HS-27A (cell line): ENCODE data around the gene RGS14.
"Not testable (repeated sequence)": the region's sequence is repeated elsewhere in the genome, so short reads cannot be mapped to it uniquely, and the experiment has no call there.

Experiments used
- DNase-seq: peaks from one replicate; pipeline ENCODE4 v3.0.0-alpha.2; 2012; ENCODE audit warnings: low read depth, missing footprints

Gene RGS14

DNA sequence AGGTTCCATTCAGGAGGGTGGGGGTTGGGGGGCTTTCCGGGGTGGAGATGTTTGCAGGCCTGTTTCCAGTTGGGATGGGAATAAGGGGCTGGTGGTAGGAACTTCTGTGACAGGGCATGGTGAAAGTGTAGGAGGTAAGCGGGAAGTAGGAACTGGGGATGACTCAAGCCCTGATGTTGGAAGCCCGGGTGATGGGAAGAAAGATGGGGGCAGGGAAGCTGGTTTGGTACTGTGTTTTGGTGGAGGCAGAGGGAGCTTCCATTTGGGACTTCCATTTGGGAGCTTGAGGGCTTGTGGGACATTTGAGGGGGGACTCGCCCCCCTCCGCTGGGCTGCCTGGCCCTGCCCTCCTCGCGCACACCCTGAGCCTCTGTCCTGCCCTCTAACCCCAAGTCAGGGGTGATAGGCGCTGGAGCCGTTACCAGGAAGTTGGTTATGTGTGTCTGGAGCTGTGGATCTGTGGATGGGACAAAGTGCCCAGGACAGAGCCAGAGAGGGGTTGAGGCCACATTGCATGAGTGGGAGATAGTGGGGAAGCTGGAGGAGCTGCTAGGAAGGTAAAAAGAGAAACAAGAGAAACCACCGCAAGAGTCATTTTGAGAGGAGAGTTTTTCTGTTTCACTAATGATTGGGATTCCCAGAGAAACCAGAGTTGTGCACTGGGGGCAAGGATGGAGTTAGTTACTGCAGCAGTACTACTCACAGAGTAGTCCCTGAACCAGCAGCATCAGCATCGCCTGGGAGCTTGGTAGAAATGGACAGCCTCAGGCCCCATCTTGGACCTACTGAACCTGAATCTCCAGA, 6.6 kb downstream of the RGS14 start:
- DNase-seq = no peak

DNA sequence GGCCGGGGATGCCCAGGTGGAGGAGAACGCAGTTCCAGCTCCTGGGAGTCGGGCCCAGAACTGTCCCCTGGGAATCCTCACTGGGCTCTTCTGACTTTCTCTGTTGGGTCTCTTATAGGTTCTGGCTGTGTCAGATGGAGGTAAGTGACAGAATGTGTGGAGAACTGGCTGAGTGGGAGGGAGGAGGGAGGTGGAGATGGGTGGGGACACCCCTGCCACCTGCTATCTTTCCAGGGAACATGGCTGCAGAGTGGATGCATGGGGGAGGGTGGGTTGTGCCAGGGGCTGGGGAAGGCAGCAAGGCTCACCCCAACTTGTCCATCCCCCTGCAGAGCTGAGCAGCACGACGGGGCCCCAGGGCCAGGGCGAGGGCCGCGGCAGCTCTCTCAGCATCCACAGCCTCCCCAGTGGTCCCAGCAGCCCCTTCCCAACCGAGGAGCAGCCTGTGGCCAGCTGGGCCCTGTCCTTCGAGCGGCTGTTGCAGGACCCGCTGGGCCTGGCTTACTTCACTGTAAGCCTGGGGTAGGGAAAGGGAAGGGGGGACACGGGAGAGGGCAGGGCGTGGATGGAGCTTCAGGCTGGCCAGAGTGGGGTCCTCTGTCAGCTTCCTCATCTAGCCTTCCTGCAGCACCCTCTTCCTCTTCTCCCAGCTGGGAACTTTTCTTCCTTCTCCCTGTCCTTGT, 8.3 kb downstream of the RGS14 start:
- no peak for DNase-seq

DNA sequence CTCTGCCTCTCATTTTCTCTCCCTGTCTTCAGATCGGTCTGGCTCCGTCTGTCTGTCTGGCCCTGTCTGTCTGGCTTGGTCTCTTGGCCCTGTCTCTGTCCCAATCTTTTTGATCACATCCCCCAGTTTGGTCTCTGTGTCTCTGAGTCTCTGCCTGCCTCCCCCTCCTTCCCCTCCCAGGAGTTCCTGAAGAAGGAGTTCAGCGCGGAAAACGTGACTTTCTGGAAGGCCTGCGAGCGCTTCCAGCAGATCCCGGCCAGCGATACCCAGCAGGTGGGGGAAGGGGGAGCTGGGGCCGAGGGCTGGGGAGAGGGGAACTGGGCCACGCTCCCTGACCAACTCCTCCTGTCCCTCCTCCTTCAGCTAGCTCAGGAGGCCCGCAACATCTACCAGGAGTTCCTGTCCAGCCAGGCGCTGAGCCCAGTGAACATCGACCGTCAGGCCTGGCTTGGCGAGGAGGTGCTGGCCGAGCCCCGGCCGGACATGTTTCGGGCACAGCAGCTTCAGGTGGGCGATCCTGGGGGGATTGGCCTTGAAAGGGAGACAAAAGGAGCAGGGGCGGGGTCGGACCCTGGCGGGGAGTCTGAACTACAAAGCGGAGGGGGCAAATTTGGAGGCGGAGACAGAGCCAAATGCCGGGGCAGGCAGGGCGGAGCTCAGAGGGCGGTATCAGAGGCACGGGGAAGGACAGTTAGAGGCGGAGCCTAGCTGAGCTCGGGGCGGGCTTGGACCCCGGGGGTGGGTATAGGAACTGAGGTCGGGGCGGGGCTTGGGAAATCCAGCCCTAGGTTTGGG, 9.0 kb downstream of the RGS14 start:
- DNase-seq = no peak

DNA sequence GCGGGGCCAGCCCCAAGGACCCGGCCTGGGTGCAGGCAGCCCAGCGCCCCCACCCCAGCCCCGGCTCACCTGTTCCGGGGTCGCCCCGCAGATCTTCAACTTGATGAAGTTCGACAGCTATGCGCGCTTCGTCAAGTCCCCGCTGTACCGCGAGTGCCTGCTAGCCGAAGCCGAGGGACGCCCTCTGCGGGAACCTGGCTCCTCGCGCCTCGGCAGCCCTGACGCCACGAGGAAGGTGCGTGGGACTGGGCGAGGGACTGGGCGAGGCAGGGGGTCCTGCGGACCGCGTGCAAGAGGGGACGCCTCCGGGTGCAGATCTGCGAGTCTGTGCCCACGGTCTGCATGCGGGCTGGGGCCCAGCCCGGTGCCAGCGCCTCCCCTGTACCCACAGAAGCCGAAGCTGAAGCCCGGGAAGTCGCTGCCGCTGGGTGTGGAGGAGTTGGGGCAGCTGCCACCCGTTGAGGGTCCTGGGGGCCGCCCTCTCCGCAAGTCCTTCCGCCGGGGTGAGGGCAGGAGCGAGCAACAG, 9.7 kb downstream of the RGS14 start:
- no peak for DNase-seq

DNA sequence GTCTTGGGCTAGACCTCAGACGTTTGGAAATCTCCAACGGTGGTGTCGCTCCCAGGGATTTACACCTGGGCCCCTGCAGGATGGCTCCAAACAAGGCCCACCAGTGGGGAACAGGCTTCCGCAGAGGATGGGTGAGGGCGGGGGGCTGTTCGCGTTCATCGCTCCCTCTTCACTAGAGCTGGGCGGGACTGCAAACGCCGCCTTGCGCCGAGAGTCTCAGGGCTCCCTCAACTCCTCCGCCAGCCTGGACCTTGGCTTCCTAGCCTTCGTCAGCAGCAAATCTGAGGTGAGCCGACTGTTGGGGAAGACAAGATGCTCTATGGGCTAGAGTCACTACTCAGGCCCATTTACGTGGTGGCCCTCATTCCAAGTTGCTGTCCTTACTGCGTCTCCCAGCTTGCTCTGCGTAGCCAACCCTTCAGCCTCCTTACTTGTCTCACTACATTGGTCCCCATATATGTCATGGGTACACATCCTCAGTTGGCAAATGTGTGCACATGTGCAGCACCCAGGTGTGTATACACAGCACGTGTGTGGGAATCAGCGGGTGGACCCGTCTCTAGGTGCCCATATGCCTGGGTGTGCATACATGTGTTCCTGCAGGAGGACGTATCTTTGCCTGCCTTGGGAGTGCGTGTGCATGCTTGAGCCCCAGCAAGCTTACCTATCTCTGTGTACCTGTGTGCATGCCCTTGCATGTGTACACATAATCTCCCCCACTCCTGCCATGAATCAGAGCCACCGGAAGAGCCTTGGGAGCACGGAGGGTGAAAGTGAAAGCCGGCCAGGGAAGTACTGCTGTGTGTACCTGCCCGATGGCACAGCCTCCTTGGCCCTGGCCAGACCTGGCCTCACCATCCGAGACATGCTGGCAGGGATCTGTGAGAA, 10.5 kb downstream of the RGS14 start:
- DNase-seq = no peak

DNA sequence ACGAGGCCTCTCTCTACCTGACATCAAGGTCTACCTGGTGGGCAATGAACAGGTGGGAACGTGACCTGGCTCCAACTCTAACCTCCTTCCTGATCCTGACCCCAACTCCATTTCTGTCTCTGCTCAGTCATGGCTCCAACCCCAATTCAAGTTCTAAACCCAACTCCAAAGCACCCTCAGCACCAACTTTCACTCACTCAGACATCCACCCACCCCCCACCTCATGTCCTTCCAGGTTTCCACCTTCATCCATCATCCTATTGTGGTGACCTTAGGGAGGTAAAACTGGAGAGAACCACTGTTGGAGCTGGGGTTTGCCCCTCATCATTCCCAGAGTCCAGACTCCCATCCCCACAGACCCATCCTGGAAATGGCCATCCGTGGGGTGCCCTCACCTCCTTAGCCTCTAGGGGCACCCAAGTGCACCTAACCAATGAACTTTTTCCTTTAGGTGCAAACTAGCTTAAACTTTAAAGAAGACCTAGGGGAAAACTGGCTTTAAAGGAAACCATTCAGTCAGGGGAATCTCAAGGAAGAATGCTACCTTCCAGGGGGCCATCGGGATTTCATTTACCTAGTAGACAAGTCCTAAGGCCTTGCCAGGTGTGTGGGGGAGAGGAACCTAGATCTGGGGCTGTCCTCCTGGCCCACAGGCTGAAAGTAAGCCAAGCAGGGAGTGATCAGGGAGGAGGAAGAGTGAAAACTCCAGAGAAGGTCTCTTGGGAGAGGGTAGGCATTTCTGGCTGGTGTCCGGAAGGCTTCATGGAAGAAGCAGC, 11.3 kb downstream of the RGS14 start:
- DNase-seq = no peak

DNA sequence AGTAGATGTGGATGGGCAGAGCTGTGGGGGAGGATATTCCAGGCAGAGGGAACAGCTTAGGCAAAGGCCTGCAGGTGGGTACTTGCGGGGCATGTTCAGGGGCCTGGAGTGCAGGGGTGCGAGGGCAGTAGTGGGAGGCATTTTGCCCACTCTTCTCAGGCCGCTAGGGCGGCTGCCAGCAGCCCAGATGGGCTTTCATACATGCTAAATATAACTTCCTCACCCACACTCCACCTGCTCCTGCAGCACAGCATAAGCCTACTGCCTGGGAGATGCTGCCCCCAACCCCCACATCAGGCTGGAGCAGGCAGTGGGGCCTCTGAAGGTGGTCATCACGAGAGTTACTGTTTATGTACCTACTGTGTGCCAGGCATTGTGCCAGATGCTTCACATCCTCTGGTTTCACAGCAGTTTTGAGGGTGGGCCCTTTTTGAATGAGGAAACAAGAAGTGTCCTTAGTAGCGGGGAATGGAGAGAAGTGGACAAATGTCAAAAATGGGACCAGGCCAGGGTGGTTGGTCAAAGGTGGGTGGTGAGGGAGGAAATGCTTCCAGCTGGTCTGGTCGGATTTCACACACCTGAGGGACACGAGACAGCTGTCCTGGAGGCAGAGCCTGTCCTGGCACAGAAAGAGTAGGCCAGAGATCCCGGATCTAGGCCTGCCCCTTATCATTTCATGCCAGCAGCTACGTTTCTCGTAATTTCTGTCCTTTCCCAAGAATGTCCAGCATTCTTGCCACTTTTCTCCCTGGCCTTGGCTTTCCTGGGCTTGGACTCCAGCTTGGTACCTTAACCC, 12.1 kb downstream of the RGS14 start:
- no peak for DNase-seq

DNA sequence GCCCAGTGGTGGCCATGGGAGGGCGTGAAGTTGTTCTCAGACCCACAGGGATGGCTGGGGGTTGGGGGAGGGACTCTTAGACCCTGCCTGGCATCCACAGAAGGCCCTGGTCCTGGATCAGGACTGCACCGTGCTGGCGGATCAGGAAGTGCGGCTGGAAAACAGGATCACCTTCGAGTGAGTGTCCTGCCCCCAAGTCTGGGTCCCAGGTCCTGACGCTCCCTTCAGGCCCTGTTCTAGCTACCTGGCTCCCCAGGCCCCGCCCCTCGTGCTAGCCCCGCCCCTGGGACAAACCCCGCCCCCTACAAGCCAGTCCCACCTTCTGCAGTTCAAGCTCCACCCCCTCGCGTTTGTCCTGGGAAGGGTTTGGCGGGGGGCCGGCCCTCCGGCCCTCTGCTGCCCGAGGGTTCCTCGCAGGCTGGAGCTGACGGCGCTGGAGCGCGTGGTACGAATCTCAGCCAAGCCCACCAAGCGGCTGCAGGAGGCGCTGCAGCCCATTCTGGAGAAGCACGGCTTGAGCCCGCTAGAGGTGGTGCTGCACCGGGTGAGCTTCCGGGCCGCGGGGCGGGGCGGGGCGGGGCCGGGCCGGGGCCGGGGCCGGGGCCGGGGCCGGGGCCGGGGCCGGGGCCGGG, 12.9 kb downstream of the RGS14 start:
- no peak for DNase-seq

DNA sequence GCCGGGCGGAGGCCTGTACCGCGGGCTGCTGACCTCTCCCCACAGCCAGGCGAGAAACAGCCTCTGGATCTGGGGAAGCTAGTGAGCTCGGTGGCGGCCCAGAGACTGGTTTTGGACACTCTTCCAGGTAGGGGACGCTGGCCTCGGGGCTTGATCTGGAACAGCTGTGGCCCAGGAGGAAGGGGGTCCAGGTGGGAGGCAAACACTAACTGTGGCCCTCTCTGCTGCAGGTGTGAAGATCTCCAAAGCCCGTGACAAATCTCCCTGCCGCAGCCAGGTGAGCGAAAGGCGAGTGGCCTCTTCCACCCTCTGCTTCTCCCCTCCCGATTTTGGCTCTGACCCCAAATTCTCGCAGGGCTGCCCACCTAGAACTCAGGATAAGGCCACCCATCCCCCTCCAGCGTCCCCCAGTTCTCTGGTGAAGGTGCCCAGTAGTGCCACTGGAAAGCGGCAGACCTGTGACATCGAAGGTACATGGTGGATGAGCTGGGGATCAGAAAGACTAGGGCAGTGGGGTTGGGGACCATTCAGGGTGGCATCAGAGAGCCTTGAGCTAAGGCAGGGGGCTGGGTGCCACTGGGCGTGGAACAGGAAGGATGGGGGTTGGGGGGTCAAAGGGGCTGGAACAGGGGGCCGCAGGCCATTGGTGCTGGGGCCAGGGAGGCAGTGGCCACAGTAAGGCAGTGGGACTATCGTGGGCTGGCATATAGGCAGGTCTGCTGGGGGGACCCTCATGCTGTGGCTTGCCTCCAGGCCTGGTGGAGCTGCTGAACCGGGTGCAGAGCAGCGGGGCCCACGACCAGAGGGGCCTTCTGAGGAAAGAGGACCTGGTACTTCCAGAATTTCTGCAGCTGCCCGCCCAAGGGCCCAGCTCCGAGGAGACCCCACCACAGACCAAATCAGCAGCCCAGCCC, 13.7 kb downstream of the RGS14 start:
- DNase-seq = no peak

DNA sequence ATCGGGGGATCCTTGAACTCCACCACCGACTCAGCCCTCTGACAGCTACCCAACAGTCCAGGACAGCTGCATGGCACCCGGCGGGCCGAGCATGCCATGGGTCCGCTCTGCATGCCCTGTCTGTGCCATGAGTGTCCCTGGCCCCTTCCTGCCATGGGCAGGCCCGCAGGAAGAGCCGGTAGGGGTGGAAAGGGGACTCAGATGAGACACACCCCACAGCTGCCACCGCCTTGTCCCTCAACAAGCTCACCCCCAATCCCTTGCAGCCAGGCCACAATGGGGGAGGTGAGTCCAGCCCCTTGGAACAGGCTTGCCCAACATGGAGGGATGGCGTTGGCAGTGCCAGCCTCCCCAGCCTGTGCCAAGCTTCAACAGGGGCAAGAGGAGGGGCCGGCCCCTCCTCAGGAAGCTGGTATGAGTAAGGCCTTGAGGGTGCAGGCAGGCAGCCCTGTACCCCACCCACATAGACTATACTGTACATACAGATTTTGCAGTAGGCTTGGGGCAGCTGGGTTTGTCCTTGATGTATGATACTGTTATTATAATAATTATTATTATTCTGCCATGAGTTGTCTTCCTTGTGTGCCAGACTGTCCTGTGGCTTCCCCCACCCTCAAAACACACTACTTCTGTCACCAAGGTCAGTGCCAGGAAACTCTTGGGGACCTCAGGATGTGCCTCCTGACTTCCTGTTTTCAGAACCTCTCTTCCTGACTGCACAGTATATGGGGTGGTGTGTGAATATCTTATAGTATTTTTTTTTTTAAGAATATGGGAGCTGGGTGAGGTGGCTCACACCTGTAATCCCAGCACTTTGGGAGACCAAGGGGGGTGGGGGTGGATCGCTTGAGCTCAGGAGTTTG, 14.5 kb downstream of the RGS14 start:
- no peak for DNase-seq

DNA sequence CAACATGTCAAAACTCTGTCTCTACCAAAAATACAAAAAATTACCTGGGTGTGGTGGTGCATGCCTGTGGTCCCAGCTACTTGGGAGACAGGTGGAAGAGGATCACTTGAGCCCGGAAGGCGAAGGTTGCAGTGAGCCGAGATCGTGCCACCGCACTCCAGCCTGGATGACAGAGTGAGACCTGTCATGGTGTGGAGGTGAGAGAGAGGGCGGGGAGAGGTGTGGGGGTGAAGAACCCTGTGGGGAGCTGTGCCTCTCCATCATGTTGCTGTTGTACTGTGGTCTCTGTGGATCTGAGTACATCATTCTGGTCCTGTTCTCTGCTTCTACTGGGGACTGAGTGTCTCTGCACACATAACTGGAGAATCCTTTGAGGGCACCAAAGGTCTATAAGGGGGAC, 15.2 kb downstream of the RGS14 start:
- DNase-seq = no peak

DNA sequence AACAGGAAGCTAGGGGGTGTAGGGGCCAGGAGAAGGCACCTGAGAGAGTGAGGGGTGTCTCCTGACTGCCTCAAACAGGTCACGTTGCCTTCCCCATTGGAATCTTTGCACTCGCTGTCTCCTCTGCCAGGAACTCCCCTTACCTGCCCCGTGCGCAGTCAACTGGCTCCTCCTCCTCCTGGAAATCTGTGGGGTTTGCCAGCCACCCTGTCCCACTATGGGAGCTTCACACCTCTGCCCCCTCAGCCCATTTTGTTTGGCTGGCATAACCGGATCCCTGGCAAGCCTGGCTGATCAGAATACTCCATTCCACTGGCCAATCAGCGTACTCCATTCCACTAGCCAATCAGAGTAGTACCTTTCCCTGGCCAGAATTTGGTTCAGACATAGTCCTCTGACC, 16.1 kb downstream of the RGS14 start:
- no peak for DNase-seq

DNA sequence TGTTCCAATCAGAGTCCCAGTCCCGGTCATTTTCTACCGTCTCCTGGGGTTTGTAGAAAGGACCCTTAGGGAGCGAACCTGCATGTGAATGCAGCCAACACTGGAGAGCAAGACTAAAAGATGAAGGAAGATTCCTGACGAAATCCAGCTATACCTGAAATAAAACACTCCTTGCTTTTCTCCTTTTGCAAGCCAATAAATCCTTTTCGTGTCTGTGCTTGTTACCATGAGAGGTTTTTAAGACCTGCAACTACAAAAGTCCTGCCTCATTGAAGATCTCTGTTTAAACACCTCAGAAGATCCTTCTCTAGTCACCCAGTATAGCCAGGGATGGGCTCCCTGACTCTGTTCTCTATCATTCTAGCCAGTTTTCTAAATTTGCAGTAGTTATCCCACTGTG, 16.5 kb downstream of the RGS14 start:
- DNase-seq = no peak

DNA sequence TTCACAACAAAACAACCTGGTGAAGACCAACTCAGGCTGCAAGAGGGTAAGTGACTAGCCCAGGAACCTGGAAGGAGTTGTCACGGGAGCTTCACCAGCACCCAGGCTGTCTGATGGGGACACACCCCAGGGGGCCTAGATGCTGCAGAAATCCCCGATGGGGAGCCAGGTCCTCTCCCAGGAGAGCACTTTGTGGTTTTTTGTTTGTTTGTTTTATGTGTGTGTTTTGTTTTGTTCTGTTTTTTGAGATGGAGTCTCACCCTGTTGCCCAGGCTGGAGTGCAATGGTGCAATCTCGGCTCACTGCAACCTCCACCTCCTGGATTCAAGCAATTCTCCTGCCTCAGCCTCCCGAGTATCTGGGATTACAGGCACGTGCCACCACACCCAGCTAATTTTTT, 17.8 kb downstream of the RGS14 start:
- DNase-seq = not testable (repeated sequence)

DNA sequence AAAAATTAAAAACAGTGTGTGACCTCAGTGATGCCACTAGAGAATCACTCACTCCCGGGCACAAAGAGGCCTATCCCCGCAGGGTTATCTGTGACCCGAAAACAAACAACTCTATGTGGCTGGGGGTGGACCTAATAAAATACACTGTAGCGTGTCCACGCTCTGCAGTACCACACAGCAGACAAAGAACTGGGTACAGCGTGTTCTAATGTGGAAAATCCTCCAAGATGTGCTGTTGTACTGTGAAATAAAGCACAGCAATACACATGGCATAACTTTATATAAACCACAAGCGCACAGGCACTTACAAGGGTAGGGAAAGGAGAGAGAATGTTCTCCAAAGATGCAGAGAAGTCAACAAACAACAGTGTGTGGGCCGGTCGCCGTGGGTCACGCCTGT, 18.4 kb downstream of the RGS14 start:
- DNase-seq = no peak

DNA sequence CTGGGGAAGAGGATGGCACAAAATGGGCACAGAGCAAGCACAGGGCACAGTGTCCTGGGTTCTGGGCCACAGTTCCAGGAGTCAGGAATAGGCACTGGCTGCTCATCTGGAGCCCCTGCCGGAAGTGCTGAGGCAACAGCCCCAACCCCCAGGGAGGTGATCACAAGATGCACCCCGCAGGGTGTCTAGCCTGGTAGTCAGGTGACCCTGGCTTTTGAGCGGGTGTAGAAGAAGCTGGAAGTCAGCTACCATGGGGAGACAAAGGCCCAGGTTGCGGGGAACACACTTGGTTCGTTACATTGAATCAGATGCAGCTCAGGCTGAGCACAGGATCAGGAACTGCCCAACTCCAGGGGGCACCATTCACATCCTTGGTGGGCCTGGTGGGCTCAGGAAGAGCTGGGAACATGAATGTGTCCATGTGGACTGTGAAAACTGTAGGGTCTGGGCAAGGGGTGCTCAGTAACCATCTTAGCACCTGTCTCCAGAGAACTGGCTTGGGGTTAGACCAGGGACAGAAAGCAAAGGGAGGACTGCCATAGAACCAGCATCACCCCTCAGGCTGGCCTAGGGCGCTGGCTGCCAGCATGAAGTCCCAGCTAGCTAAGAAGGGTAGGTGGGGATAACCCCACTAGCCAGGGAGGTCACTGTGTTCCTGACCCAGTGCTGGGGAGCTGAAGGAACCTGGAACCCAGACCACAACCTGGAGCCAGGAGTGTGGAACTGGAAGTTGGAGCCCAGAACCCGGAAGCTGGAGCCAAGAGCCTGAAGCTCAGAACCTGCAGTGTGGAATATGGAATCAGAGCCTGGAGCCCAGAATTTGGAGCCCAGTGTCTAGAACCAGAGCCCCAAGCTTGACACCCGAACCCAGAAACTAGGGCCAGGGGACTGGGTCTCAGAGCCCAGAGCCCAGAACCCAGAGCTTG, 20.4 kb downstream of the RGS14 start:
- no peak for DNase-seq
